DND-41 (cell line): ENCODE measurements around the gene HOXC5.

ENCODE experiments used
- ATAC-seq: fragments of 200-7000 bp; cut with Tn5 transposase; 3 replicates; pipeline ENCODE4 v1.9.1; 2021; ENCODE audit warnings: low read depth; ENCODE audit not compliant: insufficient read depth
- DNase-seq: peaks from one replicate; pipeline ENCODE4 v3.0.0-alpha.2; 2020
- H2AFZ ChIP-seq: 2 replicates; pipeline ENCODE4 v1.6.0; 2012; ENCODE audit warnings: low read depth, low read length
- H3K27ac ChIP-seq: 2 replicates; pipeline ENCODE4 v1.5.1; 2012; ENCODE audit warnings: low read length, inconsistent platforms
- H3K27me3 ChIP-seq: fragments of 200-600 bp; sonication (generic); 2 replicates; pipeline ENCODE4 v1.6.0; 2012; ENCODE audit warnings: low read length, mild to moderate bottlenecking, inconsistent platforms; ENCODE audit not compliant: insufficient read depth, poor library complexity
- H3K36me3 ChIP-seq: 2 replicates; pipeline ENCODE4 v1.5.1; 2012; ENCODE audit warnings: low read length, inconsistent platforms; ENCODE audit not compliant: insufficient read depth
- H3K4me1 ChIP-seq: 2 replicates; pipeline ENCODE4 v1.5.1; 2012; ENCODE audit warnings: mild to moderate bottlenecking, low read length; ENCODE audit not compliant: insufficient read depth
- H3K4me2 ChIP-seq: 2 replicates; pipeline ENCODE4 v1.6.0; 2012; ENCODE audit warnings: mild to moderate bottlenecking, moderate library complexity, low read length, inconsistent platforms; ENCODE audit not compliant: insufficient read depth
- H3K4me3 ChIP-seq, 2 experiments: fragments of 200-600 bp in 1 of 2; shearing (Covaris generic) in 1 of 2; 2 replicates each; pipeline ENCODE4 v1.5.1; 2012 to 2016; ENCODE audit warnings: inconsistent platforms in 2 of 2, low read length in 2 of 2, mild to moderate bottlenecking in 2 of 2, low read depth in 1 of 2, moderate library complexity in 1 of 2
- H3K79me2 ChIP-seq: 2 replicates; pipeline ENCODE4 v1.6.0; 2012; ENCODE audit warnings: low read length, inconsistent platforms; ENCODE audit not compliant: insufficient read depth
- H3K9ac ChIP-seq: 2 replicates; pipeline ENCODE4 v1.6.0; 2012; ENCODE audit warnings: low read depth, mild to moderate bottlenecking, inconsistent platforms, low read length, moderate library complexity
- H3K9me3 ChIP-seq: 2 replicates; pipeline ENCODE4 v1.5.1; 2012; ENCODE audit warnings: low read length, moderate library complexity, mild to moderate bottlenecking, inconsistent platforms; ENCODE audit not compliant: insufficient read depth, severe bottlenecking
- H4K20me1 ChIP-seq: 2 replicates; pipeline ENCODE4 v1.6.0; 2012; ENCODE audit warnings: low read length; ENCODE audit not compliant: insufficient read depth
- CTCF ChIP-seq: IDR thresholded peaks from 2 replicates; pipeline ENCODE4 v1.5.1; 2012; ENCODE audit warnings: borderline replicate concordance, low read length, moderate library complexity, mild to moderate bottlenecking; ENCODE audit not compliant: poor library complexity, severe bottlenecking; ENCODE audit errors: extremely low read depth
- EZH2 ChIP-seq: IDR thresholded peaks from 3 replicates; pipeline ENCODE4 v1.6.1; 2012; ENCODE audit warnings: borderline replicate concordance, low read depth, mild to moderate bottlenecking, moderate library complexity, low read length, inconsistent platforms; ENCODE audit not compliant: severe bottlenecking

HOXC5 gene

GRCh38 chr12:54016051-54016450 lies 16.8 kb upstream of the HOXC5 start:
- no peak for DNase-seq
- H3K4me2 ChIP-seq: no peak overlapping the region
- H3K9ac ChIP-seq: no peak overlapping the region
- H3K4me3 ChIP-seq: no peak overlapping the region
- 0 out of 2 replicates have a peak, but pooled peaks cover 3% of the 10 kb centered on the region for H3K79me2 ChIP-seq
- peaks cover 46% of the 10 kb centered on the region for H3K27me3 ChIP-seq
- TF ChIP-seq EZH2 (no peak), CTCF (no peak)
- H3K27ac ChIP-seq: no peak overlapping the region
- no peaks in the 10 kb centered on the region for H3K36me3 ChIP-seq
- H4K20me1 ChIP-seq: no peaks in the 10 kb centered on the region
- no peak for ATAC-seq
- H3K4me1 ChIP-seq: peaks cover 17% of the 10 kb centered on the region
- no peak overlapping the region for H2AFZ ChIP-seq
- no peaks in the 10 kb centered on the region for H3K9me3 ChIP-seq

GRCh38 chr12:54016478-54016964 lies 16.3 kb upstream of the HOXC5 start:
- H3K9me3 ChIP-seq: no peaks in the 10 kb centered on the region
- no peak overlapping the region; the same call in 1 of the 2 replicates for H3K9ac ChIP-seq
- no peak overlapping the region for H2AFZ ChIP-seq
- H3K27me3 ChIP-seq: peaks cover 42% of the 10 kb centered on the region
- no peak for TF ChIP-seq EZH2
- TF ChIP-seq CTCF: no peak
- 0 out of 2 replicates have a peak, but pooled peaks cover 3% of the 10 kb centered on the region for H3K79me2 ChIP-seq
- H4K20me1 ChIP-seq: no peaks in the 10 kb centered on the region
- peaks cover 17% of the 10 kb centered on the region for H3K4me1 ChIP-seq
- no peak for ATAC-seq
- no peak overlapping the region for H3K27ac ChIP-seq
- H3K4me2 ChIP-seq: peak overlapping the region; percentile 73; the same call in 1 of the 2 replicates
- DNase-seq: no peak
- H3K4me3 ChIP-seq: peak overlapping the region in 1 of 2 experiments; percentile 63; a peak in 1 of 4 replicates
- no peaks in the 10 kb centered on the region for H3K36me3 ChIP-seq

GRCh38 chr12:54017027-54017788 lies 15.6 kb upstream of the HOXC5 start:
- Histone ChIP-seq H3K9me3 (no peaks in the 10 kb centered on the region), H4K20me1 (no peaks in the 10 kb centered on the region), H2AFZ (peak overlapping the region; percentile 83), H3K9ac (peak overlapping the region; percentile 87), H3K79me2 (0 out of 2 replicates have a peak, but pooled peaks cover 3% of the 10 kb centered on the region), H3K4me3 (peak overlapping the region; percentile 28 to 63; a peak in 3 of 4 replicates), H3K4me2 (peak overlapping the region; percentile 73), H3K36me3 (no peaks in the 10 kb centered on the region), H3K27me3 (peaks cover 43% of the 10 kb centered on the region), H3K4me1 (peaks cover 17% of the 10 kb centered on the region), H3K27ac (peak overlapping the region; percentile 68)
- no peak for DNase-seq
- TF ChIP-seq CTCF: peak; percentile 16
- TF ChIP-seq EZH2: no peak
- ATAC-seq: peak; percentile 46
